ENCODE results near the gene MANF. TPM values are rescaled to one million over a fixed set of nuclear protein-coding genes. Genes with fewer than 3 reads are reported as not detected.

Gene MANF
- total RNA-seq, 1 donor from 2014 or later = 133 TPM

DNA sequence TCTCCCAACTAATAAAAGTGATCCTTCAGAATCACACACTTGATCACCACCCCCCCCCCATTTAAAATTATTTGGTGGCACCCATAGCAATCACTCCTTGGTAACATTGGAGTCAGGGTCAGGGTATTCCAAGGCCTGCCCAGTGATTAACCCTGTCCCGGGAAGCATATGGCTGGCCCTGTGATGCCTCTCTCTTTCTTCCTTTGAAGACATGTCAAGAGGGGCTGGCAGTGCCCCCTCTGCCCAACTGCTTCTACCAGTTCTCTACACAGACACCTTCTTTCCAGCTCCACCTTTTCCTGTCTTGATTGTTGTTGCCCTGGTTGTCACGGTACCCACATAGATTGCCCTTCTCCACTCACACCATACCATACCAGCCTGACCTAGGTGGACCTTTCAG, 30.9 kb upstream of the MANF start:
- no peak overlapping the region for H3K4me3 ChIP-seq (ENCODE audit: low read depth, low read length)
- DNase-seq (ENCODE audit: low read depth) = no peak
- TF ChIP-seq, protein P1, sequence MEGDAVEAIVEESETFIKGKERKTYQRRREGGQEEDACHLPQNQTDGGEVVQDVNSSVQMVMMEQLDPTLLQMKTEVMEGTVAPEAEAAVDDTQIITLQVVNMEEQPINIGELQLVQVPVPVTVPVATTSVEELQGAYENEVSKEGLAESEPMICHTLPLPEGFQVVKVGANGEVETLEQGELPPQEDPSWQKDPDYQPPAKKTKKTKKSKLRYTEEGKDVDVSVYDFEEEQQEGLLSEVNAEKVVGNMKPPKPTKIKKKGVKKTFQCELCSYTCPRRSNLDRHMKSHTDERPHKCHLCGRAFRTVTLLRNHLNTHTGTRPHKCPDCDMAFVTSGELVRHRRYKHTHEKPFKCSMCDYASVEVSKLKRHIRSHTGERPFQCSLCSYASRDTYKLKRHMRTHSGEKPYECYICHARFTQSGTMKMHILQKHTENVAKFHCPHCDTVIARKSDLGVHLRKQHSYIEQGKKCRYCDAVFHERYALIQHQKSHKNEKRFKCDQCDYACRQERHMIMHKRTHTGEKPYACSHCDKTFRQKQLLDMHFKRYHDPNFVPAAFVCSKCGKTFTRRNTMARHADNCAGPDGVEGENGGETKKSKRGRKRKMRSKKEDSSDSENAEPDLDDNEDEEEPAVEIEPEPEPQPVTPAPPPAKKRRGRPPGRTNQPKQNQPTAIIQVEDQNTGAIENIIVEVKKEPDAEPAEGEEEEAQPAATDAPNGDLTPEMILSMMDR (IDR thresholded peaks at IDR 0.05; ENCODE audit: insufficient read depth, low read length, poor library complexity, severe bottlenecking) = no peak
- no peaks in the 10 kb centered on the region for H3K27me3 ChIP-seq (ENCODE audit: control insufficient read depth, insufficient read depth, low read length)
- no peaks in the 10 kb centered on the region for H3K36me3 ChIP-seq (ENCODE audit: control insufficient read depth, insufficient read depth, low read length)

DNA sequence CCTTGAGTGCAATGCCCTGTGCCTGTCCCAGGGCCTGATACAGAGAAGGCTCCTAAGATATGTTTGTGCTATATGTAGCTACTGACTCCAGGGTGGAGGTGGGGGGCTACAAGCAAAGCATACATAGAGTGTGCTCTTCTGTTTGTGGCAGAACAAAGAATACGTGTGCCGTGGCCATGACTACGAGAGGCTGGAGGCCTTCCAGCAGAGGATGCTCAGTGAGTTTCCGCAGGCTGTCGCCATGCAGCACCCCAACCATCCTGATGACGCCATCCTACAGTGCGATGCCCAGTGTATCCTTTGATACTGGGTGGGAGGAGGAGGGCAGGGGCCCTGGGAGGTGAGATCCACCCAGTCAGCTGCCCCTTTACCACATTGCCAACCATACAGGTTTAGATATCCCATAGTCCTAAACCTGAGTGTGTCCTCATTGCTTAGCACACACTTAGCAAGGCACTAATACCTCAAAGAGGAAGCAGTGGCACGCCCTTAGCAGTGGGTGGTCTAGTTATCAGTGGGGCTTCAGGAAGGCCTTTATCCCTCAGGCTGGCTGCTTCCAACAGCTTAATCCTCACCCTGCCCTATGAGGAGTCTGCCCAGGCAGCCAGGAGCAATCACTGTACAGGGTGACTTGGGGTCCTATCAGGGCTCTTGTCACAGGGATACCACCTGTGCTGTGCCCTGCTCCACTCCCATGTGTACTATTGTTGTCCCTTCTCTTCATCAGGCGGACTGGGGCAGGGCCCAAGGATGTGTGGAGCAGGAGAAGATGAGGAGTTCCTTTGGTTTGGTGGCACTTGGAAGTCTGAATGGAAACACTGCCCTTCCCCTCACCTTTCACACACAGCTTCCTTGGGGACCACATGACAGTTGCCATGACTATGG, 30.1 kb upstream of the MANF start:
- TF ChIP-seq, protein P1 (IDR thresholded peaks at IDR 0.05; ENCODE audit: insufficient read depth, low read length, poor library complexity, severe bottlenecking) = no peak
- H3K36me3 ChIP-seq (ENCODE audit: control insufficient read depth, insufficient read depth, low read length) = no peaks in the 10 kb centered on the region

DNA sequence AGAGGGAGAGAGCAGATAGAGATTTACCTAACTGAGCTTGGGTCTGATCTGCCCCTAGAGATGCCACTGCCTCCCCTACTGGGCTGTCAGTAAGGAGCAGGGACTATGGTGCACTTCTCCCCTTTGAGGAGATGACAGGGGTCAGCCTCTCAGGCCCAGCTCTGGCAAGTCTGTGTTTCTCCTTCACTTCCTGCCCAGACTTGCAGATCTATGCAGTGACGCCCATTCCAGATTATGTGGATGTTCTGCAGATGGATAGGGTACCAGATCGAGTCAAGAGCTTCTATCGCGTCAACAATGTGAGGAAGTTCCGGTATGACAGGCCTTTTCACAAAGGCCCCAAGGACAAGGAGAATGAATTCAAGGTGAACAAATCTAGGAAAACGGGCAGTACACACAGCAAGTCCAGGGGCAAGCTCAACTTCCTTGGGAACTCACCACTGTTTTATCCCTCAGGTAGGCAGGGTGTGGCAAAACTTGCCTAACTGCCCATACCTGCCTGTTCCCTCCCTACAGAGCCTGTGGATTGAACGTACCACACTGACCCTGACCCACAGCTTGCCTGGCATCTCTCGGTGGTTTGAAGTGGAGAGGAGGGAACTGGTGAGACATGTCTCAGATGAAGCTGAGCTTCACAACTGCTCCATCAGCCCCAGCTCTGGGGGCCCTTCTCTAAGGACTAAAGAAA, 29.1 kb upstream of the MANF start:
- Histone ChIP-seq H3K36me3 (ENCODE audit: control insufficient read depth, insufficient read depth, low read length) (no peaks in the 10 kb centered on the region), H3K27me3 (ENCODE audit: control insufficient read depth, insufficient read depth, low read length) (no peaks in the 10 kb centered on the region), H3K4me3 (ENCODE audit: low read depth, low read length) (no peak overlapping the region)
- DNase-seq (ENCODE audit: low read depth) = no peak
- TF ChIP-seq, protein P1 (IDR thresholded peaks at IDR 0.05; ENCODE audit: insufficient read depth, low read length, poor library complexity, severe bottlenecking) = no peak

More for the DNA sequence above, 30.1 kb upstream of the MANF start:
- no peak for DNase-seq (ENCODE audit: low read depth)
- no peaks in the 10 kb centered on the region for H3K27me3 ChIP-seq (ENCODE audit: control insufficient read depth, insufficient read depth, low read length)
- no peak overlapping the region for H3K4me3 ChIP-seq (ENCODE audit: low read depth, low read length)

DNA sequence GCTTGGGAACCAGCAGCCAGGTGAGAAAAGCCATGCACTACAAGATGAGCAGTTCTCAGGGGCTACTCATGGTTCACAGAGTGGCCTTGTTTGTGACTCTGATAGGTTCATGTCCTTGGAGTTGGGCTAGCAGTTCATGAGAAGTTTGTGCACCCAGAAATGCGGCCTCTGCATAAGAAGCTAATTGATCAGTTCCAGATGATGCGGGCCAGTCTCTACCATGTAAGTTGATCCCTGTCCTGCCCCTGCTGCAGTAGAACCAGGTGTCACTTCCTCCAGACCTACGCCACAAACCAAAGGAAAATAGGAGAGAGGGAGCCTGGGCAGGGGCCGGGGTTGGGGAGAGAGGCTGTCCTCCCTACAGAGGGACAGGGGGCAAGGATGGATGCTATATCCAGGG, 27.2 kb upstream of the MANF start:
- no peaks in the 10 kb centered on the region for H3K27me3 ChIP-seq (ENCODE audit: control insufficient read depth, insufficient read depth, low read length)
- no peaks in the 10 kb centered on the region for H3K36me3 ChIP-seq (ENCODE audit: control insufficient read depth, insufficient read depth, low read length)
- no peak for DNase-seq (ENCODE audit: low read depth)
- no peak overlapping the region for H3K4me3 ChIP-seq (ENCODE audit: low read depth, low read length)
- TF ChIP-seq, protein P1 (IDR thresholded peaks at IDR 0.05; ENCODE audit: insufficient read depth, low read length, poor library complexity, severe bottlenecking) = no peak

DNA sequence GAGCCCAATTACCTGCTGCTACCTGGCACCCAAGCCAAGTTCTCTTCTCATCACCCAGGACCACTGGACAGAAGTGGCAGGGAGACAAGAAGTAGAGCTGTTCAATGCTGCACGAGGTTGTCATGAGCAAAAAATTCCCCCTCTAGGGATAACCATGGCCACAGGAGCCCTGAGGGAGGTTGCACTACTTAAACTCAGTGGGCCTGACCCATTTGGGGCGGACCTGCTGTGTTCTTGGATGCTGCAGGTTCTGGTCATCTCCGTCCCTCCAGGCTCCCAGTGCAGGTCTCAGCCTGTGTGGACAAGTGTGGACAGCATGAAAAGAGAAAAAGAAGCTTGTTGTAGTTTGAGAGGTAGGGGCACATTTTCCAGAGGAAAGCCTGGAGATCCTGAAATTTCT, 26.1 kb upstream of the MANF start:
- Histone ChIP-seq H3K36me3 (ENCODE audit: control insufficient read depth, insufficient read depth, low read length) (no peaks in the 10 kb centered on the region), H3K27me3 (ENCODE audit: control insufficient read depth, insufficient read depth, low read length) (no peaks in the 10 kb centered on the region), H3K4me3 (ENCODE audit: low read depth, low read length) (no peak overlapping the region)
- no peak for DNase-seq (ENCODE audit: low read depth)
- TF ChIP-seq, protein P1 (IDR thresholded peaks at IDR 0.05; ENCODE audit: insufficient read depth, low read length, poor library complexity, severe bottlenecking) = no peak

Measured in kidney epithelial cell (primary cell).